HG02973 (cell line): Measurements from ENCODE around the gene EFS.
"Not testable (repeated sequence)": the region's sequence is repeated elsewhere in the genome, so short reads cannot be mapped to it uniquely, and the experiment has no call there.

Source experiments
- ATAC-seq: cut with Tn5 transposase; IDR thresholded peaks from one replicate; pipeline ENCODE4 v1.9.1; 2021; ENCODE audit warnings: moderate library complexity; ENCODE audit not compliant: unreplicated experiment

The EFS gene

DNA sequence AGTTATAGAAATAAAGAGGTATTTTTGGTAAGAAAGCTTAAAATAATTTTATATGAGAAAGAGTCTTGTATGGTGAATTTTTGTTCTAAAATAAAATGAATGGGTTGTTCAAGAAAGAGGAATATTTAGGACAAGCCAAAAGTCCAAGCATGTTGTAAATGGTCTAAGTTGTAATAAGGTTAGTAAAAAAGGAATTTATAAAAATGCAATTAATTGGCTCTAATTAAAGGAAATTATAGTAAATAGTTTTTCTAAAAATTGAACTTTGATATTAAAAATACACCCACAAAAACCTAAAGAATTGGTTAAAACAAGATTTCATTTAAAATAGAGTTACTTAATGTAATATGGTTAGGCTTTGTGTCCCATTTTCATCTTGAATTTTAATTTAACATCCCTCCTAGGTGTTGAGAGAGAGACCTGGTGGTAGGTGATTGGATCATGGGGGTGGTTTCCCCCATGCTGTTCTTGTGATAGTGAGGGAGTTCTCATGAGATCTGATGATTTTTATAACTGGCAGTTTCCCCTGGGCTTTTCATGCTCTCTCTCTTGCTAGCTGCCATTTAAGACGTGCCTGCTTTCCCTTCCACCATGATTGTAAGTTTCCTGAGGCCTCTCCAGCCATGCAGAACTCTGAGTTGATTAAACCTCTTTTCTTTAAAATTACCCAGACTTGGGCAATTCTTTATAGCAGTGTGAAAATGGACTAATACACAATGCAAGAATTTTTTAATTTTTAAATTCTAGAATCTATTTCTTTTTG is 25.3 kb downstream of the EFS start:
- no peak for ATAC-seq

DNA sequence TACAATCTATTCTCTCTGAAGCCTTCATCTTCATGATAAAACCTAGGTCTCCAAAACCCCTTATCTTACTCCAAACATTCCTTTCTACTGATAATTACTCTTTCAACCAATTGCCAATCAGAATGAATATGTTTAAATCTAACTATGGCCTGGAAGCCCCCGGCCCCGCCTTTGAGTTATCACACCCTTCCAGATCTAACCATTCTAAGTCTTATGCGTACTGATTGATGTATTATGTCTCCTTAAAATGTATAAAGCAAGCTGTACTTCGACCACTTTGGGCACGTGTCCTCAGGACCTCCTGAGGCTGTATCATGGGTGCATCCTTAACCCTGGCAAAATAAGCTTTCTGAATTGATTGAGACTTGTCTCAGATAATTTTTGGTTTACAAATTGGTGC is 29.3 kb downstream of the EFS start:
- no peak for ATAC-seq

GRCh38 chr14:23327947-23328744 is 36.8 kb downstream of the EFS start:
- no peak for ATAC-seq

GRCh38 chr14:23326491-23327332 is 38.3 kb downstream of the EFS start:
- ATAC-seq: no peak

DNA sequence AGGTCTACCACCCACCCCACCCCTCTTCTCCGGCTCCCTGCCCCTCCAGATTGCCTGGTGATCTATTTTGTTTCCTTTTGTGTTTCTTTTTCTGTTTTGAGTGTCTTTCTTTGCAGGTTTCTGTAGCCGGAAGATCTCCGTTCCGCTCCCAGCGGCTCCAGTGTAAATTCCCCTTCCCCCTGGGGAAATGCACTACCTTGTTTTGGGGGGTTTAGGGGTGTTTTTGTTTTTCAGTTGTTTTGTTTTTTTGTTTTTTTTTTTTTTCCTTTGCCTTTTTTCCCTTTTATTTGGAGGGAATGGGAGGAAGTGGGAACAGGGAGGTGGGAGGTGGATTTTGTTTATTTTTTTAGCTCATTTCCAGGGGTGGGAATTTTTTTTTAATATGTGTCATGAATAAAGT is 39.2 kb downstream of the EFS start:
- not testable (repeated sequence) for ATAC-seq

DNA sequence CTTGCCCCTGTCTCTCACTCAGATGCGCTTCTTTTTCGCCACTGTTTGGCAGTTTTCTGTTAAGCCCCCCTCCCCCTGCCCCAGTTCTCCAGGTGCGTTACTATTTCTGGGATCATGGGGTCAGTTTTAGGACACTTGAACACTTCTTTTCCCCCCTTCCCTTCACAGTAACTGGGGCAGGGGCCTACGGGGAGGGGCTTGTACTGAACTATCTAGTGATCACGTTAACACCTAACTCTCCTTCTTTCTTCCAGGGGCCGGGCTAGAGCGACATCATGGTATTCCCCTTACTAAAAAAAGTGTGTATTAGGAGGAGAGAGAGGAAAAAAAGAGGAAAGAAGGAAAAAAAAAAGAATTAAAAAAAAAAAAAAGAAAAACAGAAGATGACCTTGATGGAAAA is 40.0 kb downstream of the EFS start:
- ATAC-seq: no peak

GRCh38 chr14:23324455-23324846 is 40.5 kb downstream of the EFS start:
- no peak for ATAC-seq

GRCh38 chr14:23323838-23324454 is 41.0 kb downstream of the EFS start:
- ATAC-seq: no peak

- no peak for ATAC-seq
Measured at GRCh38 chr14:23322568-23323517, 42.1 kb downstream of the EFS start.

GRCh38 chr14:23321572-23322547 is 43.1 kb downstream of the EFS start:
- peak; percentile 5 for ATAC-seq

- peak; percentile 88 for ATAC-seq
Measured at GRCh38 chr14:23320584-23321571, 44.1 kb downstream of the EFS start, which contains the start of gene PABPN1. PABPN1 (plus strand) TSS chr14:23321457; CDS start chr14:23321470, 13 bp downstream.

DNA sequence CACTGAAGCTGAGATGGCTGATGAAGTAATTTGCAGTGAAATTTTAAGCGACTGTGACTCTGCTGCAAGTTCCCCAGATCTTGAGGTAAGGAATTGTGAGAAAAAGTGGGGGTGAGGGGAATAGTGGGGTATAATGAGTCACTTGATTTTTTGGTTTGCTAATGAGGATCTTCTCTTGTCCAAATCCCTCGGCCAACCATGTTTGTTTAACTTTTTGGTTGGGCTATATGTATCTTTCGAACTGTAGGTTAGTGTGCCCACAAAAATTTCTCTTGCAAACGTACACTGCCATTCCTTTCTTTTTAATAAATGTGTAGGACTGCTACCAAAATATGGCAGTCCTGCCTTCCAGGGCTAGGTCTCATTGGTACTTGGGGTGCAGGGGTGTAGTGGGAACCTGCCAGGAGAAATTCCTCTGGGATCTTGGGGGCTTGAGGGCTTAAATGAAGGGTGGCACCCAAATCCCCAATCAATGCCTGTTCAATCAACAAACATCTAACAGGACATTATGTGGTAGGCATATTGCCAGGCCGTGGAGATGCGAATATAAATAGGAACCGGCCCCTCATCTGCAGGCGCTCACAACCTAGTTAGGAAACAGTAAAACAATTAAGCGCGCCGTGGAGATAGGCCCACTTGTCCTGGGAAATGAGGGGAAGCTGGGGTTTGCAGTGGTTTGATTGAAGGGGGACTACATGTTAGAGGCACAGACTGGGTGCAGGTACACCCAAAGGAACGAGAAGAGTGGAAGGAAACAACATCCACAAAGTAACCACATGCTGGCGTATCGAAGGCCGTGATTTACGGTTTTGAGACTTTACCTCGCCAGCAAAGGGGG is 45.0 kb downstream of the EFS start:
- ATAC-seq: no peak

DNA sequence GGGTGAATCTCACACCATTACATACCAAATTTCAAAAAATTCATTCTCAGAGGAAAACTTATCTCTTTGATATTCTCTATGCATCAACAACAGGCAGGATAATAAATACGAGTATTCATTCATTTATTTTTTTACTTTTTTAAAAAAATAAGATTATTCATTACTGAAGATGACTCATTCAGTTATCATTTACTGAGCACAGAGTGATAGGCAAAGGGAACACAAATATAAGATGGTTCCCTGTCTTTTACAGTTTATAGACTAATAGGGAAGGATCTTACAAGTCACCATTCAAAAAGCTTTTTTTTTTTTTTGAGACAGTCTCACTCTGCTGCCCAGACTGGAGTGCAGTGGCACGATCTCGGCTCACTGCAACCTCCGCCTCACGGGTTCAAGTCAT is 48.7 kb downstream of the EFS start:
- ATAC-seq: no peak

GRCh38 chr14:23310546-23310945 is 54.4 kb downstream of the EFS start:
- no peak for ATAC-seq

DNA sequence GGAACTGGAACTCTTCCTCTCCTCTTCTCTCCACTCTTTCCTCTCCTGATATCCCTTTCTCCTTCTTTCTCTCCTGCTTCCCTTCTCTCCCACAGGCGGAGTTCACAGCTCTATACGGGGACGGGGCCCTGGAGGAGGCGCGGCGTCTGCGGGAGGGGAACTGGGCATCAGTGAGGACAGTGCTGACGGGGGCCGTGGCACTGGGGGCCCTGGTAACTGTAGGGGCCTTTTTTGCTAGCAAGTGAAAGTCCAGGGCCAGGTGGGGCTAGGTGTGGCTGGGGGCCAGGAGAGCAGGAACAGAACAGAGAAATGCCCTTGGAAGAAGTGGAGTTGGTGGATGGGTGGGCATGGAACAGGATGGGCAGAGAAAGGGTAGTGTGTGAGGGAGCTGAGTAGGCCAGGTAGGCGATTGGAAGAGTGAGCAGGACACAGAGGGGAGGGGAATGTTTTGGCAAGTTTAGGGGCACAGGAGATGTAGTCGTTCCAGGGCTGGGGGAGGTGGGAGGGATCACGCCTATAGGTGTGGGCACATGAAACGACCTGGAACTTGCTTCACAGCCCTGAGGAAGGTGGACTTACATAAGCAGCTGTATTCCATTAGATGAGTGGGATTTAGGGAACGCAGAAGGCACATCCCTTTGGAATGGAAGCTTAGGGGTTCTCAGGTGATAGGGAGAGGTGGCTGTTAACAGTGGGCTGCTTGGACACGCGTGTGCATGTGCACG is 56.1 kb downstream of the EFS start:
- no peak for ATAC-seq
